ENCODE results near the gene NUDT2.
"Not testable (repeated sequence)": the region's sequence is repeated elsewhere in the genome, so short reads cannot be mapped to it uniquely, and the experiment has no call there.

NUDT2 gene

GRCh38 chr9:34346873-34347799 is 17.8 kb downstream of the NUDT2 start:
- no peak for TF ChIP-seq CTCF (conservative IDR thresholded peaks at IDR 0.05; ENCODE audit: low read length)
- no peak overlapping the region for H3K4me3 ChIP-seq (ENCODE audit: low read length)
- DNase-seq (ENCODE audit: low read depth): no peak

- no peak for TF ChIP-seq CTCF (conservative IDR thresholded peaks at IDR 0.05; ENCODE audit: low read length)
- H3K4me3 ChIP-seq (ENCODE audit: low read length): no peak overlapping the region
- DNase-seq (ENCODE audit: low read depth): no peak
These were observed 18.4 kb downstream of the NUDT2 start for GRCh38 chr9:34347800-34348158.

GRCh38 chr9:34349324-34349723 is 20.0 kb downstream of the NUDT2 start:
- TF ChIP-seq CTCF (conservative IDR thresholded peaks at IDR 0.05; ENCODE audit: low read length): no peak
- no peak overlapping the region for H3K4me3 ChIP-seq (ENCODE audit: low read length)
- no peak for DNase-seq (ENCODE audit: low read depth)

GRCh38 chr9:34352122-34352652 is 22.8 kb downstream of the NUDT2 start:
- DNase-seq (ENCODE audit: low read depth); H3K4me3 ChIP-seq (ENCODE audit: low read length): not testable (repeated sequence)

- H3K4me3 ChIP-seq (ENCODE audit: low read length); DNase-seq (ENCODE audit: low read depth): not testable (repeated sequence)
These were observed 23.6 kb downstream of the NUDT2 start for GRCh38 chr9:34352957-34353356.

GRCh38 chr9:34362614-34363214 is 33.3 kb downstream of the NUDT2 start:
- DNase-seq (ENCODE audit: low read depth): no peak
- H3K4me3 ChIP-seq (ENCODE audit: low read length): no peak overlapping the region
- TF ChIP-seq CTCF (conservative IDR thresholded peaks at IDR 0.05; ENCODE audit: low read length): no peak

- no peak for TF ChIP-seq CTCF (conservative IDR thresholded peaks at IDR 0.05; ENCODE audit: low read length)
- DNase-seq (ENCODE audit: low read depth): no peak
- H3K4me3 ChIP-seq (ENCODE audit: low read length): no peak overlapping the region
These were observed 34.4 kb downstream of the NUDT2 start for GRCh38 chr9:34363619-34364351.

All from AG10803 (cell line).